GM19351 (cell line): ENCODE results near the gene C2CD3.

Experiments used
- ATAC-seq: cut with Tn5 transposase; IDR thresholded peaks from one replicate; pipeline ENCODE4 v1.9.1; 2021; ENCODE audit warnings: mild to moderate bottlenecking, moderate library complexity; ENCODE audit not compliant: unreplicated experiment

C2CD3 gene

DNA sequence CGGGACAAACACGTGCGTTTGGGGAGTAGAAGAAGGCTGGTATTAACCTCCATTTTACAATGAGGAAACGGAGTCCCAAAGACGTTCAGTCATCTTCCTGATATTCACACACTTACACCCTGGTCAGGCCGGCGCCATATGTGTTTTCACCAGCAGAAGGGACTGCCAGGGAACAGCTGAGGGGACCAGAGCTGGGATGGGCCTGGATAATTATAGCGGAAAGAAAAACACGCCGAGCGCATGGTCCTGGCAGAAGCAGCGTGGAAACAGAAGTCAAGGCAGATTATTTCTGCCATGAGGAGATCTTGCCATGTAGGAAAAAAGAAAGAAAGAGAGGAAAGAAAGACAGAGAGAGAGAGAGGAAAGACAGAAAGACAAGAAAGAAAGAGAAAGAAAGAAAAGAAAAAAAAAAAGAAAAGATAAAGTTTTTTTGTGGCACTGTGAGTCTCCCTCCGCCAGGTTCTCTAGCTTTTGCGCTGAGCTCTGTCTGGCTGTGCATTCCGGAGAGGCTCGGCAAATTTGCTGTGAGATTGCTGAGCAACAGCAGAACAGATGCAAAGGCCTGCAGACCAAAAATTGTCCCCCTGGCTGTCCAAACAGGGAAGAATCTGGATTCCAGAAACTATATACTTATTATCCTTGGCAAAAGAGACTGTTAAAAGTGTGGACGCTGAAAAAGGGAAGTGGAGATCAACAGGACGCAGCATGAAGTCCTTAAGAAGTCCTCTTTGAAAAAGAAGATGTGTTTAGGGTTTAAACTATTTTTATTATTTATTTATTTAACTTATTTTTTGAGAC, 186.9 kb downstream of the C2CD3 start:
- ATAC-seq, result no peak

DNA sequence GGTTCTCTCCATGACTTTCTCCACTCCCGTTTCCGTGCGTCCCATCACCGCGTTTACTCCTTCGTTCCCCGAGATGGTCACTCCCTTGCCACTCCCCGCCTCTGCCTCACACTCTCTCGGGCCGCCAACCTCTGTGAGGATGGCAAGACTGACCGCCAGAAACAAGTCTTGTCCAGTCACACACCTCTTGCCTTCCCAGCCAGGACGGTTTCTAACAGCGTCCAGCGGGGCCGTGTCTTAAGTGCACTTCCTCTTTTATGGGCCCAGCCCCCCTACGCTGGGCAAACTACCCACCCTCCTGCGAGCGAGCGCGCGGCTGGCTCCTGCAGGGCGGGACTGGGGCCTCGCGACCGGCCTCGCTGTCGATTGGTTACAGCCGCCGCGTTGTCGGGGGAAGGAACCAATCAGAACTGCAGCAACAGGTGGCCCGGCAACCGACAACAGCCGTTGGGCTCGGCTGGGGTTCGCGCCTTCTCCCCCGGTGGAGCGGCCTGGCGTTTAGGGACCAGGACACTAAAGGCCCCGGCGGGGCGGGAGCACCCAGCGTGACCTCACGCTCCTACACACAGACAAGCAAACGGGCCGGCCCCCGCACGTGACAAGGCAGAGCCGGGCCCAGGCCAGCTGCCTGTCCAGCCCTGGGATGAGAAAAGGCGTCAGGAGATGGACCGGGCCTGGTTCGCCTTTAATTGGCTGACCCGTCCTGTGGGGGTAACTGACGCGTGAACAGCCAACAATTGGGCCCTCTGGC, 187.6 kb downstream of the C2CD3 start:
- ATAC-seq, result peak; percentile 72

DNA sequence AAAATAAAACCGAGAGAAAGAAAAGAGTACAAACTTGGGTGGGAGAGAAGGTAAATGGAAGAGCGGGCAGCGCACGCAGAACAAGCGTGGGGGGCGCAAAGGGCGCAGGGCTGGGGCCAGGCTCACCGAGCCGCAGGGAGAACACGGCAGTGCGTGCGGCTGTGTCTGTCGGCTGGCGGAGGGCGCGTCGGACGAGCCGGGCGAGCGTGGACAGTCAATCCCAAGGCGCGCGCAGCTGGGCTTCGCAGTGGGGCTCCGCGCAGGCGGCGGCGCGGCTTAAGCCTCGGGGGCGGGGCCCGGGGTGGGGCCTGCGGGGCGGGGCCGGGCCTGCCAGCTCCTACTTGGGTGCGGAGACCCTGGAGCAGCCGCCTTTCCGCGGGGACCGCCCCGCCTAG, 188.2 kb downstream of the C2CD3 start, which contains the start of gene UCP2:
Gene UCP2 (minus strand): TSS at position 249 of the 395 bp plus-strand sequence. CDS start 4,465 bp downstream, outside the sequence.
- peak; percentile 47 for ATAC-seq

DNA sequence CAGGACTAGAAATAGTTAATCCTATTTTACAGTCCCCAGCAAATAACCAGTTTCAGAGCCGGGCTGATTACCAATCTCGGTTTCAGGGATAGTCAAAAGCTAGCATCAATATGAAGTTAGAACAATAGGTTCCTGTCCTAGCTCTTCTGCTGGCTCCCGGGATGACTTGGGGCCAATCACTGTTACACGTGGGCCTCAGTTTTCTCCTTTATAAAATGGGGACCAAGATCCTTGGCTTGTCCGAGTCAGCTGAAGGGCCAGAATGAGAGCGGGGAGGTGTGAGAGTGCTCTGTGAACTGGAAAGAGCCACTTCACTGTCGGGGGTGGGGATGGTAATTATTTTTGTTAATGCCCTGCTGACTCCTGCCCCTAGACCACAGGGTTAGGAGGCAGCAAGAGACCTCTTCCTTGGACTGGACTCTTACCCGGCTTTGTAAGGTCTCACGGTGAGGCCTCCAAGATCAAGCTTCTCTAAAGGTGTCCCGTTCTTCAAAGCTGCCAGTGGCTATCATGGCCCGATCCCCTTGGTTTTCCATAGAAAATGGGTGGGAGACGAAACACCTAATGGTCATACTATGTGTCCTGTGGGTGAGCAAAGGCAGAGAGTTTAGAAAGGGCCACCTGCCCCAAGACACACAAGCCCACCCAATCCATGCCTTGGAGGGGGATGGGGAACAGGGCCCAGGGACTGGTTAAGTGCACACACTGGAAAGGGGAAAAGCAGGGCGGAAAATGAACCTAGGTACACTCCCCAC, 189.6 kb downstream of the C2CD3 start:
- ATAC-seq, result no peak

DNA sequence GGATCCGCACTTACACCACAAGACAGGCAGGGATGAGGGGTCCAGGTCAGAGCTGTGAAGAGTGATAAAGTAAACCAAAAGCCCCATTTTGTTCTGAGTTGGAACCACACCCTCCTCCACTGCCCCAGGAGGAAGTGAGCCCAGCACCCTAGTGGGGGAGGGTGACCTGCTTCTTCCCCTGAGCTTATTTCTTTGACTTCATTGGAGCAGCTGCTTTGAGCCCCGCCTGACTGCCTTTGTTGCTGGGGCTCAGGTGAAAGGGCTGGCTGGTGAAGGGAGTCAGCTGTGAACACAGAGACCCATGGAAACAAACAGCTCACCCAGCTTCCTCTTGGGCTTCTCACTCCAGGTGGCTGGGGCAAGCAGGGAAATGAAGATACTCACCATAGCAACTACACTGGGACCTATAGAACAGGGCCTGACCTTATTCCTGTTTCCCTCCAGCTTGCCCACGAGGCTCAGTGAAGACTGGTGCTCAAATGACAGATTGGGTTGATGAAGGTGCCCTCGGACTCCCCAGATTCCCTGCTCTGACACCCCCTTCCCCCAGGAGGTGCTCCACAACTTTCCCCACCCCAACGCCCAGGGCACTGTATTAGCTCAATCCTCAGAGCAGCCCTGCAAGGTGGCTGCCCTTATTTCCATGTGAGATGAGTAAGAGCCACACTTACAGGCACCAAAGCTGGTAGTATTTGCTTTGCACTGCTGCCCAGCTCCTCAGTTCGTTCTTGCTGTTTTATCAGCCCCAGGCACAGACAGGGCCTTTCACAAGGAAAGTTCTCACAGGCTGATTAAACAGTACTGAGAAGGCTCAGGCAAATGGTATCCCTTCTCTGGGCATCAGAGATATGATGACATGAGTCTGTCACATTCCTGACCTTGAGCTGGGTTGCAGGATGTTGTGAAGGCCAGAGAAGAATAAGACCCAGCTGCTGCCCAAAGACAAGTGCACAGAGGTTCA, 190.5 kb downstream of the C2CD3 start:
- peak; percentile 51 for ATAC-seq

DNA sequence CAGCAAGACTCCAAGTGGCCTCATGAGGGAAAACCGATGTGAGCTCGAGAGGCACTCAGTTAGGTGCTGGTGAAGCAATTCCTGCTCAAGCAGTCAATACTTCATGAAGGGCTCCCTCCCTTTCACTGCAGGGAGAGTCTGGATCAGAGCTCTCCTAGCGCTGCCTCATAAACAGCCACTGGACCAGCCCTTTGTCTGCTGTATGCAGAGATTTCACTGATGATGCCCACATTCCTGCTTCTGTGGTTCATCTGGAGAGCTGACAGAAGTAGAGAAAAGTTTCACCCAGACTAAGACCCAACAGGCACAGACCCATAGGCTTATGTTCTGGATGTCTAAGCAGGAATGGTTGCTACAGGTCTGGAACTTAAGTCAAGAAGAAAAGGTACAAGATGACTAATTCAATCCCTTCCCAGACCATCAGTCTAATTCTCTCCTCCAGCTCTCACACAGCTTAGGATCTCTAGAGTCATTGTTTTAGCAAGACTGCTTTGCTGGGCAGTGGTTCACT, 192.2 kb downstream of the C2CD3 start:
- ATAC-seq, result no peak

DNA sequence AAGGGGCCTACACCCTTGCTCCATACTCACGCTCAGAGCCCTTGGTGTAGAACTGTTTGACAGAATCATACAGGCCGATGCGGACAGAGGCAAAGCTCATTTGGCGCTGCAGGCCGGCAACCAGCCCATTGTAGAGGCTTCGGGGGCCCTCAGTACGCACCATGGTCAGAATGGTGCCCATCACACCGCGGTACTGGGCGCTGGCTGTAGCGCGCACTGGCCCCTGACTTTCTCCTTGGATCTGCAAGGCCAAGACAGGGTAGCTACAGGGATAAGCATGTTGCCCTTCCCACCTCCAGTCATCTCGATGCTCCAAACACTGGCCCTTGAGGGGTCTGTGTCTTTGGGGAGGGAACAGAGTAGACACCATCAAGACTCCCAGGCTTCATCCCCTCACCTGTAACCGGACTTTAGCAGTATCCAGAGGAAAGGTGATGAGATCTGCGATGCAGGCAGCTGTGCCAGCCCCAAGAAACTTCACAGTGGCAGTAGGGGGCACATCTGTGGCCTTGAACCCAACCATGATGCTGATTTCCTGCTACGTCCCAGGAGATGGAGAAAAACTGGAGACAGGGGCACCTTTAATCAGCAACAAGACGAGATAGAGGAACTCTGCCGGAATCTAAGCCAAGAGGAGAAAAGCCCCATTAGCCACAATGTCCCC, 192.8 kb downstream of the C2CD3 start:
- ATAC-seq, result no peak

DNA sequence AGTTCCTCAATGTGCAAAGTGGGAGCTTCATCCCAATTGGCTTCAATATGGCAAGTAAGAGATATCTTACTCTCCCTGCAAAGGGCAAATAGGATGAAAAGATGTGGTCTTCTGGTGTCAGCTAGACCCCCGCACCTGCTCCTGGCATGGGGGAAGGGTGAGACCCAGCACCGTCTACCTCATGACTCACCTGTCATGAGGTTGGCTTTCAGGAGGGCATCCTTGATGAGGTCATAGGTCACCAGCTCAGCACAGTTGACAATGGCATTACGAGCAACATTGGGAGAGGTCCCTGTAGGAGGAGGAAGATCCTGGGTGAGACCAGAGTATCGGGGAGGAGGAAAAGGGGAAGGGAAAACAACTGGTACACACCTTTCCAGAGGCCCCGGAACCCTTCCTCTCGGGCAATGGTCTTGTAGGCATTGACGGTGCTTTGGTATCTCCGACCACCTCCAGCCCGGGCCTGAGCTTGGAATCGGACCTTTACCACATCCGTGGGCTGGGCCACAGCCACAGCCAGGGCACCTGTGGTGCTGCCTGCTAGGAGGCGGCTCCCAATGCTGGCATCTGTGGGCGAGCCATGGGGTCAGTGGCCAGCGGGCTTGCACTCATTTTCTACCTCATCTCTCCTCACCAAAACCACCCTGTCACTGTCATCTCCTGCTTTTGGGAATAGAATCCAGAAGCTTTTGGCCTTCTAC, 194.2 kb downstream of the C2CD3 start:
- ATAC-seq, result no peak

DNA sequence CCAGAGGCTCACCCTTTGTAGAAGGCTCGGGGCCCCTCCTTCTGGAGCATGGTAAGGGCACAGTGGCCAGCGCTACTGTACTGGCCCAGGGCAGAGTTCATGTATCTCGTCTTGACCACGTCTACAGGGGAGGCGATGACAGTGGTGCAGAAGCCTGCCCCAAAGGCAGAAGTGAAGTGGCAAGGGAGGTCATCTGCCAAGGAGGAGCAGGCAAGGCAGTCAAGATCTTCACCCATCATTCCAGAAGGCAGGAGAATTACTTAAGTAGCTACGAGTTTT, 195.4 kb downstream of the C2CD3 start:
- no peak for ATAC-seq

DNA sequence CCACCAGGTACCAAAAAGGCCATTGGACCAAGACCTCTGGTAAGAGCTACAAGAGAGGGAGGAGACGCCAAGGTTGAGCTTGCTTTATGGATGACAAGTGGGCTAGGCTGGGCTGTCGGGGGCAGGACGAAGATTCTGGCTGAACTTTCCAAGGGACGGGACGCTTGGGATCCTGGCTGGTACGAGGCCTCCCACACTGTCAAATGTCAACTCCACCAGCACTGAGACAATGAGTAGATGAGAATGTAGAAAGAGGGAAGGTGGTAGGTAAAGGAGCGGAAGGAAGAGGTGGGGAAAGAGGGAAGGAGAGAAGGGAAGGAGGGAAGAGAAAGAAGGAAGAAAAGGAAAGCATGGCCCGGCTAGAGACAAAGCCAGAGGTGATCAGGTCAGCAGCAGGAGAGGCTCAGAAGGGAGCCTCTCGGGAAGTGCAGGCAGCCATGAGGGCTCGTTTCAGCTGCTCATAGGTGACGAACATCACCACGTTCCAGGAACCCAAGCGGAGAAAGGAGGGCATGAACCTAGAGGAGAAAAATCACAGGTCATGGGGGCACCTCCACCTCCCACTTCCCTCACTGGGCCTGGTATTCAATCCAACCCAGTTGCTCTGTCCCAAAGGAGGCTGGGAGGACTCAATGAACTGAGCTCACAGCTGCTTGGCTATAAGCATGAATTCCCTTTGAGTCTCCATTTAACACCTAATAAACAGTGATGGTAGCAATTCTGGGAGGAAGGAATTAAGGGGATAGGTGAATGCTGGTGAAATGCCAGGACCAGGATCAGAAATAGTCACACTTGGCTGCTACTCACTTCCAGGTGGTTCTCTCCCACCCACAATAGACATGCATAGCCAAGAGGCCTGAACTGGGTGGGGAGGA, 196.0 kb downstream of the C2CD3 start:
- no peak for ATAC-seq

DNA sequence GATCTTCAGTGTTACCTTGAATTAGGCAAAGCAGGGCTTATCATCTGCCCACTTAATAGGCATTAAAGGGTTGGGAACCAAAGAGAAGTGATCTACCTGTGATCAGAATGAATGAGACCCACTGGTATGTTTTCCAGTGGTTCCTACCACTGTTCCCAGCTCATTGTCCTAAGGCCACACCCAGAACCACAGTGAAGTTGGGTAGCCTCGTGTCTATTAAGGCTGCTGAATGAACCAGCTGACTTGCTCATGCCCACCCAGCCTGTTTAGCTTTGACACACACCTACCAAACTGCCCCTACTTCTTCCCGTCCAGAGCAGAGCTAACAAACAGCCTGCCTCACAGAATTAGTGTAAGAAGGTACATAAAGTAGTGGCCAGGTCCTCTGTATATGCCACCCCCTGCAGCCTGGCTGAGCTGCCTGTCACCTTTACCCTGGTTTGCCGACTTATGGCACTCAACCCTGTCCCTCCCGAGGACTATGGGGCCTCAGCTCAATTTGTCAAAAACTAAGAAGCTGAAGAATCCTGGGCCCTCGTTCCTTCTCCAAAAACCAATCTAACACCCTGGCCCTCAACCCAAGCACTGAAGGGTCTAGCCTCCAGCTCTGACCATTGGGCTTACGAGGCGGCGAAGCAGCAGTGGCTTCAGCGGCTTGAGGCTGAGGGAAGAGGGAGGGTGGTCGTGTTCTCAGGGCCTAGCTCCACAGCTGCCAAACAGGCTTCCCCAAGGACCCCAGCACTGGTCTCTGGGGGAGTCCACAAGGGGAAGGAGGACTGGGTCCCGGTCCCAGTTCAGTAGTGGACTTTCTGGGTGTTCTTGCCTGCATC, 198.0 kb downstream of the C2CD3 start:
- no peak for ATAC-seq

DNA sequence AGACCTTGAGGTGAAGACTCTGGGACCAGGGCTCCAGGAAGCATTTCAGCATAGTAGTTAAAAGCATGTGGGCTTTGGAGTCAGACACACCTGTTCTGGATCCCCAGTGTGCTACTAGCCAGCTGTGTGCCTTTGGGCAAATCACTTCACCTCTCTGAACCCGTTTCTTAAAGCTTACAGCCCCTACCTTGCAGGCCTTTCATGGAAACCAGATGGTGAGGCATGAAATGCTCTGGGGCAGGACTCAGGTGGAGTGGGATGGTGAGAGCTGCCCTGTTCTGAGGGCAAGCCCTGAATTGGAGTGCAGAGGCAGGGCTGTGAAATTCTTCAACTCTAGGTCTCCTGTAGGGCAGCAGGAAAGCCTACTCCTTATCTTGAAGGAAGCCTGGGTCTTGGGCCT, 198.6 kb downstream of the C2CD3 start:
- ATAC-seq, result no peak

DNA sequence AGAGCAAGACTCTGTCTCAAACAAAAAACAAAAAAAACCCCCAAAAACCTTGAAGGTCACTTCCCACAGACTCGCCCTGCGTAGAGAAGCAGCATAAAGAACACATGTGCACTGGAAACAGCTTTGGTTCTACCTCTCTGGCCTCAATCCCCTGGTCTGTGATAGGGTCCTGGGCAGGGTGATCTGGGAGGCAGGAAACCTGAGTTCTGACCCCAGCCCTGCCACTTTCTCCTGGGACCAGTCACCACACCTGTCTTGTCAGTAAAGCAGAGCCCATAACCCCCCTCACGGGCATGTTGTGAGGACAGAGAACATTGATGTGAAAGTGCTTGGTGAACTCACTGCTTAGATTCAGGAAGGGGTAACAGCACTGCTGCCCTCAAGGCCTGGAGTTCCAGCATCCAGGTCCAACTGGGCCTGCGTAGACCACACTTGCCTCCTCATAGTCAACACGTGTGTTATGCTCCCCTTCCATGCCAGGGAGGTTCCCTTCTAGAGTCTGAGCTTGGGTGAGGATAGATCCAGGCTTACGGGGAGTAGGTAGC, 199.6 kb downstream of the C2CD3 start:
- ATAC-seq, result no peak

DNA sequence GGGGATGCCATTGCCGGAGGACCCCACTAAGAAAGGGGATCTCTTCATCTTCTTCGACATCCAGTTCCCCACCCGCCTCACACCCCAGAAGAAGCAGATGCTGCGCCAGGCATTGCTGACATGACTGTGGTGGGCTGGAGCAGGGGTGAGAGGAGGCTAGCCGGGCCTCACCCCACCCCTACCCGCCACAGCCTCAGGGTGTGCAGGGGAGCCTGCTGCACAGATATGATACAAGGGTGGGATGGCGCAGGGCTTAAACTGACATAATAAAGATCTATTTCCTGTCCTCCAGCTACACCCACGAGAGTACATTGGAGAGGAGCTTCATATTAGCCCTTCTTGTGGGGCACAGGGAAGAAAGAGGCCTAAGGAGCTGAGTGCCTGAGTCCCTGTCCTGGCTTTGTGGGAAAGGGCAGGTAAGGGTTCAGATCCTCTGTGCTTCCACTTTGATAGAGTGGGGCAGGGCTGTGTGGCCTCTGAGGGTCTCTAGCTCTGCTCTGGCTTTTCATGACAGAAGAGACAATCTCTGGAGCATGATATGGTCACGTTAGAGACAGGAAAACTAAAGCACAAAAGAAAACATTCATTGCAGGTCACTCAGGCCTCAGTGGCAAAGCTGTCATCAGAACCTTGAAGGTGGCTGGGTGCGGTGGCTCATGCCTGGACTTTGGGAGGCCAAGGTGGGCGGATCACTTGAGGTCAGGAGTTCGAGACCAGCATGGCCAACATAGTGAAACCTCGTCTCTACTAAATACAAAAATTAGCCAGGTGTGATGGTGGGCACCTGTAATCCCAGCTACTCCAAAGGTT, 200.6 kb downstream of the C2CD3 start:
- ATAC-seq, result no peak

DNA sequence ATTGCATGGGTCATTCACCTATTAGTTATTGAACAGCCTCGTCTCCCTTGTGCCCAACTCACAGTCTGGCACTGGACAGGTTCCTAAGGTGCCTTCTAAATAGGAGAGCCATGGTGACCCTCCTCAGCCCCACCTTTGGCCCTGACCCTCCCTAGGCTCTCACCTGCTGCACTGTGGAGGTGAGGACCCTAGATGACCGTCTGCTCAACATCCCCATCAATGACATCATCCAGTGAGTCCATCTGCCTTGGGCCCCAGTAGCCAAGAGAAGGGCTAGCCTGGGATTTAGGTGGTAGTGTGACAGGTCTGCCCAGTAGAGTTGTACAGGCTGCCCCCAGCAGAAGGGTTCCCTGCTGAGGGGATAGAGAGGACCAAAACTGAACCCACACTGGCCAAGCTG, 201.7 kb downstream of the C2CD3 start:
- no peak for ATAC-seq

DNA sequence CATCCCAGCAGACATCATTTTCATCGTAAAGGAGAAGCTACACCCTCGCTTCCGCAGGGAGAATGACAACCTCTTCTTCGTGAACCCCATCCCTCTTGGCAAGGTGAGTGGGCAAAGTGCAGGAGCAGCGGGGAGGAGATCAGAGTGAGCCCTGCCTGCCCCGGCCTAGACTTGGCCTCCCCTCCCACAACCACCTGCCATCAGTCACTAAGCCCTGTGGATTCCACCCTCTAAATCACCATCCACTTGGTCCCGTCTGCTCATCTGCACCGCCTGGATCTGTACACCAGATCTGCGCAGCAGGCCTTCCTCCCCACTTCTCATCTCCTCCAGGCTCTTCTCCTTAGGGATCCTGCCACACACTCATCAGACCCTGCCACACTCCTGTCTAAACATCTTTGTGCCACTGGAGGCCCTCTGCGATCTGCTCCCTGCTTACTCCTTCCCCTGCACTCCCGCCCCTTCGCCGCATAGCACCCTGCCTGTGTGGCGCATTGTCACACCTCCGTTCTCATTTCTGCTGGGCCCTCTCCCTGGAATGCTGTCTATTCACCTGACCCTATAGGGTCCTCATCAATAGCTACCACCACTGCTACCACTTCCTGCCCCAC, 202.3 kb downstream of the C2CD3 start:
- ATAC-seq, result no peak
